Mesendoderm (in vitro differentiated cells): ENCODE results near the gene LRRC74B.
A peak's percentile ranks its signal among the peaks of the same experiment; 100 is the strongest.

Experiments used
- DNase-seq: peaks from one replicate; pipeline ENCODE4 v3.0.0; 2013
- H2AK5ac ChIP-seq: 2 replicates; pipeline ENCODE4 v1.6.1; 2013; ENCODE audit warnings: low read length, inconsistent platforms
- H2BK120ac ChIP-seq: 2 replicates; pipeline ENCODE4 v1.6.1; 2013; ENCODE audit warnings: low read depth, mild to moderate bottlenecking, low read length, moderate library complexity, mixed read lengths
- H2BK15ac ChIP-seq: replicated peaks from 2 replicates; pipeline ENCODE4 v1.6.1; 2013; ENCODE audit warnings: low read depth, mild to moderate bottlenecking, moderate library complexity
- H2BK5ac ChIP-seq: 2 replicates; pipeline ENCODE4 v1.6.1; 2013; ENCODE audit warnings: low read length, inconsistent platforms
- H3K18ac ChIP-seq: 2 replicates; pipeline ENCODE4 v1.6.1; 2013; ENCODE audit warnings: mild to moderate bottlenecking, low read length, mixed read lengths
- H3K23ac ChIP-seq: one replicate; pipeline ENCODE4 v1.6.1; 2013; ENCODE audit warnings: low read length
- H3K27ac ChIP-seq: 2 replicates; pipeline ENCODE4 v1.5.1; 2013; ENCODE audit warnings: low read depth, mild to moderate bottlenecking, inconsistent platforms, low read length, moderate library complexity
- H3K27me3 ChIP-seq: 2 replicates; pipeline ENCODE4 v1.6.1; 2013; ENCODE audit warnings: low read length, control low read depth, mild to moderate bottlenecking, inconsistent platforms; ENCODE audit not compliant: insufficient read depth, poor library complexity
- H3K36me3 ChIP-seq: 2 replicates; pipeline ENCODE4 v1.6.1; 2013; ENCODE audit warnings: low read length, inconsistent platforms; ENCODE audit not compliant: control insufficient read depth, insufficient read depth
- H3K4ac ChIP-seq: one replicate; pipeline ENCODE4 v1.6.1; 2013; ENCODE audit warnings: low read depth, mild to moderate bottlenecking, low read length, moderate library complexity
- H3K4me1 ChIP-seq: 2 replicates; pipeline ENCODE4 v1.6.1; 2013; ENCODE audit warnings: low read depth, low read length, inconsistent platforms; ENCODE audit not compliant: control insufficient read depth
- H3K4me2 ChIP-seq: 2 replicates; pipeline ENCODE4 v1.6.1; 2013; ENCODE audit warnings: low read length
- H3K4me3 ChIP-seq: 2 replicates; pipeline ENCODE4 v1.5.1; 2013; ENCODE audit warnings: mild to moderate bottlenecking, low read length
- H3K56ac ChIP-seq: one replicate; pipeline ENCODE4 v1.6.1; 2013; ENCODE audit warnings: low read length
- H3K79me1 ChIP-seq: 2 replicates; pipeline ENCODE4 v1.6.1; 2013; ENCODE audit warnings: low read length, inconsistent platforms
- H3K79me2 ChIP-seq: 2 replicates; pipeline ENCODE4 v1.6.1; 2013; ENCODE audit warnings: mild to moderate bottlenecking, low read length; ENCODE audit not compliant: control insufficient read depth, insufficient read depth
- H3K9ac ChIP-seq: 2 replicates; pipeline ENCODE4 v1.6.1; 2013; ENCODE audit warnings: low read length, inconsistent platforms
- H4K5ac ChIP-seq: one replicate; pipeline ENCODE4 v1.6.1; 2013; ENCODE audit warnings: low read length
- H4K8ac ChIP-seq: one replicate; pipeline ENCODE4 v1.6.1; 2013; ENCODE audit warnings: low read depth, mild to moderate bottlenecking, control low read depth, low read length, moderate library complexity
- WGBS: extraction: QIAGEN DNeasy Blood & Tissue Kit; methylation state at CpG from one replicate; pipeline ENCODE4 v1.1.7; 2013; ENCODE audit warnings: low lambda C conversion rate, missing lambda C conversion rate; ENCODE audit not compliant: insufficient coverage; ENCODE audit errors: extremely low coverage; 5-methylcytosine and 5-hydroxymethylcytosine counted together

Gene LRRC74B

DNA sequence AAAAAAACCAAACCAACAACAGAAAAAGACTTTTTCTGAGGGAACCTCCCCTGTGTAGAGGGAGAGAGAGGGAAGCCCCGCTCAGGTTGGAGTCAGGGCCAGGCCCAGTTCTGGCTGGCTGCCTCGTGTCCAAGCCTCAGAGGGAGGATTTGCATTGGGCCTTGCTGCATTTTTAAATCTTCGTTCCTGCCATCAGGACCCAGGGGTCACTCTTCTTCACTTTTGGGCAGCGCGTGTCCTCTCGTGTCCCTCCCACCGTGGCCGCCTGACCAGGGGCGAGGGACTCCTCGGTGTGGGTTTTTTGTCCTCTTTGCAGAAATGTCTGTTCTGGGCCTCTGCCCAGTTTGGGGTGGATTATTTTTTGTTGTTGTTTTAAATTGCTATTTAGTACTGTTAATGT, 57.9 kb downstream of the LRRC74B start:
- Histone ChIP-seq H3K56ac (no peak overlapping the region), H4K5ac (no peak overlapping the region), H3K79me2 (no peaks in the 10 kb centered on the region), H2BK5ac (no peak overlapping the region), H2AK5ac (no peak overlapping the region), H3K4me2 (no peak overlapping the region), H3K27ac (no peak overlapping the region), H3K79me1 (no peaks in the 10 kb centered on the region), H4K8ac (no peak overlapping the region), H3K36me3 (no peaks in the 10 kb centered on the region), H3K27me3 (no peaks in the 10 kb centered on the region), H2BK15ac (no peak overlapping the region), H3K9ac (no peak overlapping the region), H3K18ac (no peak overlapping the region), H2BK120ac (no peak overlapping the region), H3K4me1 (peaks cover 6% of the 10 kb centered on the region), H3K4me3 (no peak overlapping the region), H3K23ac (no peak overlapping the region), H3K4ac (no peak overlapping the region)
- WGBS = no CpG with 5 or more reads among the region's 10 CpGs
- DNase-seq = no peak

DNA sequence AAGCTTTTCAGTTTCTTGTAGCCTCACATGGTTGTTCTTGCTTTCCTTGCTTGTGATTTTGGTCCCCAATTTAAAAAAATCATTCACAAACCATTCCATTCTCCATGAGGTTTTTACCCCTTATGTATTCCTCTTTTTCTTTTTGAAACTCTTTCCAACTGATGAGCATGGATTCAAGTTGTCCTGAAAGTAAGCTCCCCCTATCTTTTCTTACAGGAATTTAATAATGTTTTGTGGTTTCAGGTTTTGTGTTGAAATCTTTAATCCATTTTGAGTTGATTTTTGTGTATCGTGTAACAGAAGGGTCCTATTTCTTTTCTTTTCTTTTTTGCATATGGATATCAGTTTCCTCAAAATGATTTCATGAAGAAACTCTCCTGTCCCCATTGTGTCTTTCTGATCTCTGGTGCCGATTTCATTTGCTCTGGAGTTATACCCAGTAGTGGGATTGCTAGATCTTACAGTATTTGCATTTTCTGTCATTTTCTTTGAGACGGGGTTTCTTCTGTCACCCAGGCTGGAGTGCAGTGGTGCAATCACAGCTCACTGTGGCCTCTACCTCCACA, 58.5 kb downstream of the LRRC74B start:
- no peaks in the 10 kb centered on the region for H3K79me2 ChIP-seq
- H4K8ac ChIP-seq = no peak overlapping the region
- peaks cover 6% of the 10 kb centered on the region for H3K4me1 ChIP-seq
- H3K4me3 ChIP-seq = no peak overlapping the region
- no peak overlapping the region for H3K9ac ChIP-seq
- H3K79me1 ChIP-seq = no peaks in the 10 kb centered on the region
- no peak for DNase-seq
- no peak overlapping the region for H3K4ac ChIP-seq
- H2BK15ac ChIP-seq = no peak overlapping the region
- no peak overlapping the region for H3K56ac ChIP-seq
- H3K27ac ChIP-seq = no peak overlapping the region
- no peak overlapping the region for H2BK120ac ChIP-seq
- no peak overlapping the region for H4K5ac ChIP-seq
- H2BK5ac ChIP-seq = no peak overlapping the region
- no peaks in the 10 kb centered on the region for H3K36me3 ChIP-seq
- no peak overlapping the region for H3K23ac ChIP-seq
- no peak overlapping the region for H2AK5ac ChIP-seq
- H3K27me3 ChIP-seq = no peaks in the 10 kb centered on the region
- no peak overlapping the region for H3K18ac ChIP-seq
- H3K4me2 ChIP-seq = no peak overlapping the region
- WGBS = no CpG with 5 or more reads among the region's 3 CpGs

DNA sequence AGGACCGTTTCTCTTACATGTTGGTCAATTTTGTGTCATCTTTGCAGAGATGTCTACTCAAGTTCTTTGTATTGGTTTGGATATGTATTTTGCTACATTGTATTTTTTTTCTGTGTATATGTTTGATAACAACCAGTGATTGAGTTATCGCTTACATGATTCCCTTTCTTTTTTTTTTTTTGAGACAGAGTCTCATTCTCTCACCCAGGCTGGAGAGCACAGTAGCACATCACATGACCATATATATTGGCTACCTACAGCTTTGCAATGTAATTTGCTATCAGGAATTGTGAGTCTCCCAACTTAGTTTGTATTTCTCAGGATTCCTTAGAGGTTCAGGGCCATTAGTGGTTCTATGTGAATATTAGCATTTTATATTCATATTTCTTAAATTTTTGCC, 59.5 kb downstream of the LRRC74B start:
- no peaks in the 10 kb centered on the region for H3K79me2 ChIP-seq
- WGBS = no CpG with 5 or more reads among the region's 2 CpGs
- H3K18ac ChIP-seq = no peak overlapping the region
- H4K5ac ChIP-seq = no peak overlapping the region
- no peak overlapping the region for H4K8ac ChIP-seq
- H2BK15ac ChIP-seq = no peak overlapping the region
- H3K4me1 ChIP-seq = peaks cover 6% of the 10 kb centered on the region
- no peak overlapping the region for H3K56ac ChIP-seq
- no peak for DNase-seq
- no peaks in the 10 kb centered on the region for H3K27me3 ChIP-seq
- no peaks in the 10 kb centered on the region for H3K79me1 ChIP-seq
- H2BK120ac ChIP-seq = no peak overlapping the region
- H2AK5ac ChIP-seq = no peak overlapping the region
- no peak overlapping the region for H3K4me2 ChIP-seq
- H3K4me3 ChIP-seq = no peak overlapping the region
- no peak overlapping the region for H3K9ac ChIP-seq
- no peaks in the 10 kb centered on the region for H3K36me3 ChIP-seq
- H3K27ac ChIP-seq = no peak overlapping the region
- no peak overlapping the region for H3K23ac ChIP-seq
- H2BK5ac ChIP-seq = no peak overlapping the region
- no peak overlapping the region for H3K4ac ChIP-seq

DNA sequence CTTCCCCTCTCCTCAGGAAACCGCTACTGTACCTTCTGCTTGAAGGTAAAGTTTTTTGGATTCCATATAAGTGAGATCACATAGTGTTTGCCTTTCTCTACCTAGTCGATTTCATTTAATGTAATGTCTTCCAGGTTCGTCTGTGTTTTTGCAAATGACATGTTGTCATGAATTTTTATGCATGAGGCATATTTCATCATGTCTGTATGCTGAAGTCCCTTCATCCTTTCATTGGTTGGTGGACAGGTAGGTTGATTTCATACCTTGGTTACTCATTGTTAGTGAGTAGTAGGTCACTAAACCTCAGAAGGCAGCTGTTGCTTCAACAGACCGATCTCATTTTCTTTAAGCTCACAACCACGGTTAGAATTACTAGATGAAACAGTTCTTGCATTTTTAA, 60.3 kb downstream of the LRRC74B start:
- Histone ChIP-seq H3K23ac (no peak overlapping the region), H4K8ac (no peak overlapping the region), H3K4ac (no peak overlapping the region), H3K56ac (no peak overlapping the region), H3K27me3 (no peaks in the 10 kb centered on the region), H3K4me1 (peaks cover 3% of the 10 kb centered on the region), H3K18ac (no peak overlapping the region), H3K79me2 (no peaks in the 10 kb centered on the region), H3K4me2 (no peak overlapping the region), H2BK120ac (no peak overlapping the region), H4K5ac (no peak overlapping the region), H3K79me1 (no peaks in the 10 kb centered on the region), H2BK5ac (no peak overlapping the region), H3K9ac (no peak overlapping the region), H3K27ac (no peak overlapping the region), H3K4me3 (no peak overlapping the region), H2BK15ac (no peak overlapping the region), H2AK5ac (no peak overlapping the region), H3K36me3 (no peaks in the 10 kb centered on the region)
- no CpG with 5 or more reads among the region's 5 CpGs for WGBS
- DNase-seq = peak; percentile 51

DNA sequence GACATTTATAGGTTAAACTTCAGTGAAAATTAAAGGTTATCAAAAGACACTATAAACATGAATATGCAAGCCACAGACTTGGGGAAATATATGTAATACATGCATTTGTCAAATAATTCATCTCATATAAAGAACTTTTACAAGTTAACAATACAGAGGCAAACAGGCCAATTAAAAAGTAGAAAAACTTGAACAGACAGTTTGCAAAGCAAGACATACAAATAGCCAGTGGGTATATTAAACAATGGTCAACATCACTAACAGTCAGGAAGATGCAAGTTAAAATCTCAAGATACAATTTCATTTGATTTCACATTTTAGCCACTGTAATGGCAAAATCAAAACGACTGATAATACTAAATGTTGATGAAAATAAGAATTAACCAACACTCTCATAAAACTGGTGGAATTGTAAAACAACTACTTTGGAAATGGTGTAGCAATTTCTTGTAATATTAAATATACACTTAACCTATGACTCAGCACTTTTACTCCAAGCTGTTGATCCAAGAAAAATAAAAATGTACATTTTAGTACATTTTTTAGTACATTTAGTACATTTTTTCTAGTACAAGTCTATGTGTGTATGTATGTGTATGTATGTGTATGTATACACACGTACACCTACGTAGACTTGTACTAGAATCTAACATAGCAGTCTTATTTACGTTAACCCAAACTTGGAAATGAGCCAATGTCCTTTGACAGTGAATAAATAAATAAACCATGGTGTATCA, 62.8 kb downstream of the LRRC74B start:
- H2BK15ac ChIP-seq = no peak overlapping the region
- H3K9ac ChIP-seq = no peak overlapping the region
- DNase-seq = no peak
- H3K18ac ChIP-seq = no peak overlapping the region
- no peaks in the 10 kb centered on the region for H3K79me2 ChIP-seq
- no peak overlapping the region for H2BK5ac ChIP-seq
- WGBS = no CpG with 5 or more reads among the region's 4 CpGs
- no peak overlapping the region for H3K23ac ChIP-seq
- no peak overlapping the region for H3K56ac ChIP-seq
- H3K4me3 ChIP-seq = no peak overlapping the region
- no peak overlapping the region for H3K27ac ChIP-seq
- no peak overlapping the region for H3K4ac ChIP-seq
- no peak overlapping the region for H4K5ac ChIP-seq
- no peaks in the 10 kb centered on the region for H3K79me1 ChIP-seq
- no peaks in the 10 kb centered on the region for H3K27me3 ChIP-seq
- H2BK120ac ChIP-seq = no peak overlapping the region
- H2AK5ac ChIP-seq = no peak overlapping the region
- H3K4me1 ChIP-seq = no peaks in the 10 kb centered on the region
- no peak overlapping the region for H4K8ac ChIP-seq
- no peak overlapping the region for H3K4me2 ChIP-seq
- no peaks in the 10 kb centered on the region for H3K36me3 ChIP-seq
